Erythroblast (primary cell): ENCODE results near the gene RPP40.

Experiments
- GATA1 ChIP-seq: IDR thresholded peaks from 2 replicates; pipeline ENCODE4 v1.6.1; 2011; ENCODE audit warnings: low read depth, mild to moderate bottlenecking, control low read depth, low read length, moderate library complexity
- POLR2A ChIP-seq: IDR thresholded peaks from 2 replicates; pipeline ENCODE4 v1.6.1; 2011; ENCODE audit warnings: mild to moderate bottlenecking, low read length

- TF ChIP-seq POLR2A = no peak
- TF ChIP-seq GATA1 = no peak
Measured at GRCh38 chr6:5053038-5053437, 49.2 kb upstream of the RPP40 start.
